Endothelial cell of umbilical vein (primary cell): ENCODE data around the gene IGSF5.
"Not testable (repeated sequence)": the region's sequence is repeated elsewhere in the genome, so short reads cannot be mapped to it uniquely, and the experiment has no call there.

Experiments used
- CTCF ChIP-seq, 2 donors: IDR thresholded peaks; 1 replicate in 1 of 2; 2 replicates in 1 of 2; pipeline ENCODE4 v1.5.1; 2011; ENCODE audit warnings: low read length in 2 of 2, mild to moderate bottlenecking in 2 of 2, moderate library complexity in 2 of 2, control low read depth in 1 of 2, inconsistent platforms in 1 of 2, low read depth in 1 of 2; ENCODE audit not compliant: insufficient read depth in 1 of 2; ENCODE audit errors: extremely low read depth in 1 of 2
- EZH2 ChIP-seq: IDR thresholded peaks from 2 replicates; pipeline ENCODE4 v1.6.1; 2012; ENCODE audit warnings: borderline replicate concordance, low read depth, mild to moderate bottlenecking, moderate library complexity, low read length, inconsistent platforms; ENCODE audit not compliant: severe bottlenecking
- FOS ChIP-seq: IDR thresholded peaks from 2 replicates; pipeline ENCODE4 v1.6.1; 2011; ENCODE audit warnings: mild to moderate bottlenecking, low read length, moderate library complexity, borderline replicate concordance; ENCODE audit not compliant: insufficient read depth
- JUN ChIP-seq: IDR thresholded peaks from 2 replicates; pipeline ENCODE4 v1.6.1; 2011; ENCODE audit warnings: borderline replicate concordance, low read depth; ENCODE audit not compliant: insufficient read length, insufficient read depth
- MAX ChIP-seq: IDR thresholded peaks from 2 replicates; pipeline ENCODE4 v1.6.1; 2011; ENCODE audit not compliant: insufficient read depth, insufficient read length
- MYC ChIP-seq: IDR thresholded peaks from one replicate; pipeline ENCODE4 v1.6.1; 2011; ENCODE audit warnings: mild to moderate bottlenecking, low read depth, low read length
- POLR2A ChIP-seq: IDR thresholded peaks from 2 replicates; pipeline ENCODE4 v1.6.1; 2012; ENCODE audit warnings: low read depth, mild to moderate bottlenecking, control low read depth, low read length
- POLR2AphosphoS5 ChIP-seq: IDR thresholded peaks from 2 replicates; pipeline ENCODE4 v1.6.1; 2012; ENCODE audit warnings: low read depth, mild to moderate bottlenecking, control low read depth, low read length, moderate library complexity; ENCODE audit not compliant: insufficient read depth

- TF ChIP-seq CTCF (IDR thresholded peaks at IDR 0.05; ENCODE audit: extremely low read depth in 1 of 2, insufficient read depth in 1 of 2, low read depth in 1 of 2, low read length in 2 of 2); MAX; POLR2AphosphoS5; EZH2; POLR2A; MYC; FOS; JUN: not testable (repeated sequence)
These were observed 349 bp downstream of the IGSF5 start for GRCh38 chr21:39745332-39745731.
